Islet of Langerhans (tissue), 1 donor: Measurements from ENCODE around the gene COG2.
"Not testable (repeated sequence)": the region's sequence is repeated elsewhere in the genome, so short reads cannot be mapped to it uniquely, and the experiment has no call there.

Source experiments
- FAIRE-seq: peaks from one replicate; lab custom pipeline; 2011; peaks lifted over from hg19 to GRCh38; lab: Jason Lieb, UNC

The COG2 gene

DNA sequence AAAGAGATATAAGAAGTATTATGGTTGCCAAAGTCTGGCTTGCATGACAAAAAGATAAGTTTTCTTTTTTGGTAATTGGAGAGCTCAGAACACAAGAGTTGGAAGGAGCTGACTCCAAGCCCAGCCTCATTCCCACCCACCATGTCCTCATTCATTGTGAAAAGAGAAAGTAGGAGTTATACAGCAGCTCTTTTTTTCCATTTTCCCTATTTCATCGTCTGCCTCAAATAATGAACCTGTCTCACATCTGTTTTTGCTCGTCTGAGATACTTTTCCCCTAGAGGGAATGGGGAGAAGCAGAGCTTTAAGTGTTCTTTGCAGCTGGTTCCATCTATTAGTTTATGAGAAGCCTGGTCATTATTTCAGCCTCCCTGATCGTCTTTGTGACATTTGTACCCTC is 36.9 kb downstream of the COG2 start:
- no peak for FAIRE-seq

DNA sequence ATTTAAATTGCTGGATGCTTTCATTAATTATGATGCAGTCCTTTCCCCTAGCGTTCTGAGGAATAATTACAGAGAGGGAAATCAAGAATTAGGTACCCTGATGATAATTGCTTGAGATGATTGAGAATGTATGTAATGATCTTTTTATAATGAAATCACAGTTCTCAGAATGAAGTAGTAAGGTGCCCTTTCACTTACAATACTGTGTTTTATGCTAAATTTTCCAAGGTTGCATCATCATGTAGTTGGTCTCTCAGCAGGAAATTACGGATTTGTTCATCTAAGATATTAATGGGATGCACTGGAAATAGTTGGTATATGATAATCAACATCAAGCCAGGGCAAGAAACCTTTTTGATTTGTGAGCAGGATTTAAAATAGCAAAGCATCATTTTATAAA is 37.5 kb downstream of the COG2 start:
- no peak for FAIRE-seq

DNA sequence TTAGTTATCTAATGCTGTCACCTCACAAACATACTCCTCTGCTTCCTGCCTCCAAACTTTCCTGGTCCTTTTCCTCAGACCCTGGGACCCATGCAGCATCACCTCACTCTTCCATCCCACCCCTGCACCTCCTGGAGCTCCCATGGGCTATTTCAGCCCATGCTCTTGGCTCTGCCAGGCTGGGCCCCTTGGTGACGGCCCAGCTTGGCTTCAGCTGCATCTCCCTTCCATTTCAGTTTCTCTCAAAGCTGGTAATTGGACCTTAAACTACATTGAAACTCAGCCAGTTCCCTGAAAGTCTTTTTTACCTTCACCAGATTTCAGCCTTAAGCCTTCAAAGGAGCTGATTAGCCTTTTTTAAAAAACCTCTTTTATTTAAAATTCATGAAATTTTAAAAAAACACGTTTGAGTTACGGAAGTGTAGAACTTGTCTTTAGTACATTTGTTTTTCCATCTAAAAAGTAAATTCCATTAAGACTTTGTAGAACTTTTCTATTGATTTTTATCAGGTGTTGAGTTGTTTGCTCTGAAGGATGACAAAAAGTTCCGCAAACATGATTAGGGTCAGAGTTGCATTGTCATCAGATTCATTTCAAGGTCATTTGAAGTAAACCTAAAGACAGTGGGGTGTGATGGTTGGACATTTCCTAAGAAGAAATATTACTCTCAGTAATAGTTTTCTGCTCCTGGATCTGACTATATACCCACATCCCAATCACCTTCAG is 38.2 kb downstream of the COG2 start:
- FAIRE-seq: peak; percentile 45

DNA sequence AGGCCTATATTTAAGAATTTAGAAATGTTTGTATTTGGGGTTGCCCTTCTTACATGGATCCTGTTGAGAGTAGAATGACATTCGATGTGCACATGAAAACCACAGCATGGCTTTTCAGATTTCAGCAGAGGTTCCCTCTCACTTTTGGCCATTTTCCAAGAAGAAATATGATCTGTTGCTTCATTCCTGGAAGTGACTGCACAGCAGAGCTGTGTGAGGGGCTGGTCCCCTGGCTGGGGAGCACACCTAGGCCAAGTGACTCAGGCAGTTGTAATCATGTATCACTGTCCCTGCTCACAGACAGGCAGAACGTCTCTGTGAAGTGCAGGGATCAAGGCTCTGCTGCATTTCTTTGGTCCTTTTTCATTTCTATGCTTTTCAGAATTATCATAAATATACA is 39.3 kb downstream of the COG2 start:
- peak; percentile 96 for FAIRE-seq

- no peak for FAIRE-seq
Measured at GRCh38 chr1:230682274-230682673, 40.0 kb downstream of the COG2 start.

- no peak for FAIRE-seq
Measured at GRCh38 chr1:230682882-230683610, 40.8 kb downstream of the COG2 start.

DNA sequence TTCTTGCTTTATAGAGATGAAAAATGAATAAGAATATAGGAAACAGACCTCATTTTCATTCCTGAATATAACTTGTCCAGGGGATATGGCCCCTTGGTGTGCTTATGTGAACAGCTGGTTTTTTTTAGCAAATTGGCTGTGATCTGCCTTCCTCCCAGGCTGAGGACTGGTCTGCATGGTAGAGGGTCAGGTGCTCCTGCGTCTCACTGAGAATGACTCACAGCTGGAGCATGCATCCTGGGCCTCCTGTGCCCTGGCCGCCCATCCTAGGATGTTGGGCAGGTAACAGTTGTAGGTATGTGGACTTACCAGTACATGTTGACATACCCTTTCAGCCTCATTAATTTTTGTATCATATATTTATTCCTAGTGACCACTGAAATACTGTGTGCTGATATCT is 41.9 kb downstream of the COG2 start:
- no peak for FAIRE-seq

- no peak for FAIRE-seq
Measured at GRCh38 chr1:230684998-230685397, 42.7 kb downstream of the COG2 start.

DNA sequence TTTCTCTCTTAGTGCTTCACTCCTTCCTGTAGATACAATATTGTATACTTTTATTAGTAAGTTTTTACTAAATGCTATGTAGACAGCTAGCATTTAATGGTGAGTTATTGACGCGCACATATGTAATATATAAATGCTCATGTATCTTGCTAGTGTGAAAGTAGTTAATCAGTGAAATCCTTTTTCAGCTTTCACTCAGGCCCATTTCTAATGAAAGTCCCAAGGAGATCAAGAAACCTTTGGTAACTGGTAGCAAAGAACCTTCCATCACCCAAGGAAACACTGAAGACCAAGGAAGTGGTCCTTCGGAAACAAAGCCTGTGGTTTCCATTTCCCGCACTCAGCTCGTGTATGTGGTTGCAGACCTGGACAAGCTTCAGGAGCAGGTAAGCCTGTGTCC is 44.5 kb downstream of the COG2 start:
- no peak for FAIRE-seq

GRCh38 chr1:230690101-230690500 is 47.8 kb downstream of the COG2 start:
- no peak for FAIRE-seq

- FAIRE-seq: no peak
Measured at GRCh38 chr1:230691615-230692014, 49.3 kb downstream of the COG2 start.

DNA sequence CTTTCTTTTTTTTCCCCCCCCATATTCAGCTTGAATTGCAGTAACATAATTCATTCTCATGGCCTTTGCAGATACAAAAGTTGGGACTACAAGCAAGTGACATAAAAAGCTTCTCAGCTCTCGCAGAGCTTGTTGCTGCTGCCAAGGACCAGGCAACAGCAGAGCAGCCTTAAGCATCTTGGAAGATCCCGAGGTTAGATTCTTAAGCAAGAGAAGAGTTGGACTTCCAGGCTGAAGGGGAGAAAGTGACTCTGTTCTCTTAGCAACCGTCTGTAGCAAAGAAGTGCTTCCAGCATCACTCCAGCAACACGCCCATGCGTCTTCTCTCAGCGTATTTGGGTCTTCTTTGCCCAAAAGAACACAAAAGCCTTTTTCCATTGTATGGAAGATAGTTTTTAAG is 50.9 kb downstream of the COG2 start:
- FAIRE-seq: no peak

DNA sequence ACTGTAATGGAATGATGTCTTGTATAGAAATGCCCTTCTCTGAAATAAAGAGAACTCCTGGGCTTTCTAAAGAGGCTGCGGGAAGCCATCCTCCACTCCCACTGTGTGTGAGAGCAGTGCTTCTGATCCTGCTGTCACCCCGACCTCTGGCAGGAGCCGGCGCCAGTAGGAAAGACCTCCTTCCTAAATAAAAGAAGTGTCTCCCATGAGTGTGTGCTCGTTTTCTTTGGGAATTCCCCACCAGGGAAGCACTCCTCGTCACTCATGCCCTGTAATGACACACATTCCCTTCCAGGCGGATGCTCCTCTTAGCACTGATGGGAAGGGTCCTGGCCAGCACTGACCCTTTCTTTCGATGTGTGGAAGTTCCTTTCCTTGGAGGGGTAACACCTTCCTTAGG is 51.5 kb downstream of the COG2 start:
- no peak for FAIRE-seq

GRCh38 chr1:230694464-230694863 is 52.2 kb downstream of the COG2 start:
- FAIRE-seq: no peak

GRCh38 chr1:230694991-230695390 is 52.7 kb downstream of the COG2 start:
- no peak for FAIRE-seq

DNA sequence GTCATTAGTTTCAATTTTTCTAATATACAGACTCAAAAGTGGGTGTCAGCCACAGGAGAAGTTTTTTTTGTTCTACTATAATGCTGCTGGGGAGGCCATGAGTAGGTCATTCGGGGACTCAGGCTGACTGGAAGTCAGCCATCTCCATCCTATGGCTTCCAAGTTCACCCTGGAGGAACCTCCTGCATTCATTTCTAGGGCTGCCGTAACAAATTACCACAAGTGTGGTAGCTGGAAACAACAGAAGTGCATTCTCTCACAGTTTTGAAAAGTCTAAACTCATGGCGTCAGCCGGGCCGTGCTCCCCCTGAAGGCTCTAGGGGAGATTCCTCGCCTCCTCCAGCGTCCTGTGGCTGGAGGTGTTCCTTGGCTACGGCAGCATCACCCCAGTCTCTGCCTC is 53.9 kb downstream of the COG2 start:
- no peak for FAIRE-seq

DNA sequence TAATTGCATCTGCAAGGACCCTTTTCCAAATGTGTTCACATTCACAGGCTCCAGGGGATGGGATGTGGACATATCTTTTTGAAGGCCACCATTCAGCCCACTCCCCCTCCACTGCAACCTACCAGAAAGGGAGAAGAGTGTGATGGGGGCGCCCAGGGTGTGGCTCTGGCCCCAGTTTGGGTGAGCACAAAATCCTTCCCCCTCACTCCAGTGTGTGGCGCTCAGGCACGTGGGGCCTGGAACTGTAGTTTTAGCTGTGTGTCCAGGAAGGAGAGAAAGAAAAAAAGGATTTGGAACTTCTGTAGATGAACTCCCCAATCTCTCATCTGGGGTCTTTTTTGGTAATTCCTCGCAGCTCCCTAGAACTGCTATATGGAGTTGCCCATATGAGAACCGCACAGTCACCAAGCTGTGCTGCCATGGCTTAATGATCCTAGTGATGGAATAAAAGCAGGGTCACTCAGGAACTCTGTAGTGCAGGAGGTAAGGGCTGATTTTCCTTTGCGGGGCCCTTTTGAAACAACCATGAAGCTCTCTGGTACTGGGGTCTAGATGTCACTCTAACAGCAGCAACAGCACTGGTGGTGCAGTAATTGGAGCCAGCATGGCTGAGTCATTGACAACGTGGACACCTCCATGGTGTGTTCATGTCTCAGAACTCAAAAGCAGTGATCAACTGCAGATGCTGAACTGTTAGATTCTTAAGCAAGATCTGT is 54.6 kb downstream of the COG2 start:
- no peak for FAIRE-seq

DNA sequence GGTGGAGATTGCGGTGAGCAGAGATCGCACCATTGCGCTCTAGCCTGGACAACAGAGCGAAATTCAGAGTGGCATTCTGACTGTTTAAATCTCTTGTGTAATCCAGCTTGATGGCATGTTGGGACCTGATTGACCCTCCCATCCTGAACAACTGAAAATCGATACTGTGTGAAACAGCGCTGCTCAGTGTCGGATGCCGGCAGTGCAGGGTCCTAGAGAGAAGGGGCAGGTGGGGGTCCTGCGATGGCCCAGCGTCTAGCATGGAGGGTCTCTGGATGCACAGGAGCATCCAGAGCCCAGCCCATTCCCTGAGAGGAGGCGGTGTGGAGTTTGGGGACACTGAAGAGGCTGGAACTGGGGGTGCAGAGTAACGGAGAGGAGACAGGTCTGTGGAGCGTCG is 55.8 kb downstream of the COG2 start:
- no peak for FAIRE-seq

DNA sequence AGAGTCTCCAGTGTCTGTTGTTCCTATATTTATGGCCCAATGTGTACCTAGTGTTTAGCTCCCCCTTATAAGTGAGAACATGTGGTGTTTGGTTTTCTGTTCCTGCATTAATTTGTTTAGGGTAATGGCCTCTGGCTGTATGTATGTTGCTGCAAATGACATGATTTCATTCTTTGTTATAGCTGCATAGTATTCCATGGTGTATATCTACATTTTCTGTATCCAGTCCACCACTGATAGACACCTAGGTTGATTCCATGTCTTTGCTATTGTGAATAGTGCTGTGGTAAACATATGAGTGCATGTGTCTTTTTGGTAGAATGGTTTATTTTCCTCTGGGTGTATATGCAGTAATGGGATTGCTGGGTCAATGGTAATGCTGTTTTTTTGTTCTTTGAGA is 56.7 kb downstream of the COG2 start:
- not testable (repeated sequence) for FAIRE-seq

DNA sequence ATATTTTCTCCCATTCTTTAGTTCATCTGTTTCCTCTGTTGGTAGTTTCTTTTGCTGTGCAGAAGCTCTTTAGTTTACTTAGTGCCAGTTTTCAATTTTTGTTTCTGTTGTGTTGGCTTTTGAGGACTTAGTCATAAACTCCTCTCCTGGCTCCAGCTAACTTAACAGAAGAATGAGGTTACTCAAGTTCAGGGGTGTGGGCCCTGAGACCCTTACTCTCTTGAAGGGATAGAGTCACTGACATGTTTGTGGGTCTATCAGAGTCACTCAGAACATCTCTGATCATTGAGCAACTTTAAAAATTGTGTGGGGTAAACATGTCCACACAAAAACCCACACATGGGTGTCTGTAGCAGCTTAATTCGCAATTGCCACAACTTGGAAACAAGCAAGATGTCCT is 57.4 kb downstream of the COG2 start:
- no peak for FAIRE-seq

DNA sequence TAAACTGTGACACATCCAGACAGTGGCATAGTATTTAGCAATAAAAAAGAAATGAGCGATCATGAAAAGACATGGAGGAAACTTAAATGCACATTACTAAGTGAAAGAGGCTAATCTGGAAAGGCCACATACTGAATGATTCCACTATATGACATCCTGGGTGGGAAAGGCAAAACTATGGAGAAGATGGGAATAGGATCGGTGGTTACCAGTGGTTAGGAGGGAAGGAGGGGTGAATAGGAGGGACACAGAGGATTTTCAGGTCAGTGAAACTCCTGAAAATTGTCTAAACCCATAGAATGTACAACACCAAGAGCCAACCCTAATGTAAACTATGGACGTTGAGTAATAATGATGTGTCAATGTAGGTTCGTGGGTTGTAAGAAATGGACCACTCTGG is 57.9 kb downstream of the COG2 start:
- FAIRE-seq: no peak

DNA sequence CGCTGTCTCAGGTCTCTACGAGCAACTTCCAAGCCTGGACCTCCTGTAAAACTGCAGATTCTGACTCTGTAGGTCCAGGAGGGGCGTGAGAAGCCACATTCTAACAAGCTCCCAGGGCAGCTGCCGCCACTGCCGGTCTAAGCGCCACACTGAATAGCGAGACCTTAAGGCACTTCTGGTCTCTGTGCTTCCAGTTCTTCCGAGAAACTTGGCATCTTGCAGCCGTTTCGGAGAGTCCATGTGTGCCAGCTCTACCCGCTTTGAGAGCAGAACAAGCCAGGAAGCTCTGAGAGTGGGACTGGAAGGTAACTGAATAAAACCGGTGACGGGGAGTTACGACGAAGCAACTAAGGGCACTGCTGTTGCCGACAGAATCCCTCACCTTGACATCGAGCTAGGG is 59.2 kb downstream of the COG2 start:
- no peak for FAIRE-seq
